GM23338 (cell line): ENCODE measurements around the gene RRP12. TPM values are rescaled to one million over a fixed set of nuclear protein-coding genes. Genes with fewer than 3 reads are reported as not detected.

ENCODE experiments used
- ATAC-seq: fragments of 200-7000 bp; cut with Tn5 transposase; 3 replicates; pipeline ENCODE4 v1.9.1; 2020
- DNase-seq: peaks from one replicate; pipeline ENCODE4 v3.0.0-alpha.2; 2015; ENCODE audit warnings: low spot score
- H2AFZ ChIP-seq: fragments of 200-600 bp; sonication (generic); 2 replicates; pipeline ENCODE4 v1.8.0; 2016; ENCODE audit warnings: antibody characterized with exemption, mild to moderate bottlenecking, moderate library complexity
- H3F3A ChIP-seq: fragments of 200-600 bp; sonication (generic); replicated peaks from 2 replicates; pipeline ENCODE4 v1.8.0; 2017; ENCODE audit warnings: antibody characterized with exemption, mixed run types, low read depth
- H3K27ac ChIP-seq: fragments of 200-600 bp; sonication (generic); 2 replicates; pipeline ENCODE4 v1.6.1; 2016; ENCODE audit warnings: low read depth
- H3K27me3 ChIP-seq: fragments of 200-600 bp; sonication (generic); 2 replicates; pipeline ENCODE4 v1.8.0; 2016; ENCODE audit warnings: mild to moderate bottlenecking, mixed run types, moderate library complexity; ENCODE audit not compliant: insufficient read depth
- H3K36me3 ChIP-seq: fragments of 200-600 bp; sonication (generic); 2 replicates; pipeline ENCODE4 v1.8.0; 2016; ENCODE audit warnings: mild to moderate bottlenecking; ENCODE audit not compliant: insufficient read depth
- H3K4me1 ChIP-seq: fragments of 200-600 bp; sonication (generic); 2 replicates; pipeline ENCODE4 v1.8.0; 2016; ENCODE audit warnings: mild to moderate bottlenecking, moderate library complexity; ENCODE audit not compliant: insufficient read depth
- H3K4me2 ChIP-seq: fragments of 200-600 bp; sonication (generic); 2 replicates; pipeline ENCODE4 v1.7.1; 2017; ENCODE audit warnings: mixed run types
- H3K4me3 ChIP-seq: fragments of 200-600 bp; sonication (generic); 2 replicates; pipeline ENCODE4 v1.6.1; 2016; ENCODE audit warnings: mixed run types
- H3K79me2 ChIP-seq: fragments of 200-600 bp; sonication (generic); replicated peaks from 2 replicates; pipeline ENCODE4 v1.8.0; 2017; ENCODE audit warnings: mild to moderate bottlenecking; ENCODE audit not compliant: insufficient read depth
- H3K9me2 ChIP-seq: fragments of 200-600 bp; sonication (generic); 2 replicates; pipeline ENCODE4 v1.8.0; 2017; ENCODE audit not compliant: insufficient read depth
- H4K20me1 ChIP-seq: fragments of 200-600 bp; sonication (generic); replicated peaks from 2 replicates; pipeline ENCODE4 v1.8.0; 2017; ENCODE audit warnings: mild to moderate bottlenecking; ENCODE audit not compliant: insufficient read depth
- H3K27ac Mint-ChIP-seq: 2 replicates; pipeline ENCODE4 v1.8.0; 2020; ENCODE audit warnings: inconsistent platforms, mild to moderate bottlenecking, moderate library complexity, mixed read lengths
- H3K27me3 Mint-ChIP-seq: 3 replicates; pipeline ENCODE4 v1.8.0; 2022; ENCODE audit warnings: low read depth, mild to moderate bottlenecking, moderate library complexity, mixed read lengths, inconsistent platforms; ENCODE audit not compliant: insufficient read depth, poor library complexity
- H3K36me3 Mint-ChIP-seq: 3 replicates; pipeline ENCODE4 v1.8.0; 2021; ENCODE audit warnings: low read depth, mild to moderate bottlenecking, inconsistent platforms, moderate library complexity, mixed read lengths
- H3K4me1 Mint-ChIP-seq: 3 replicates; pipeline ENCODE4 v1.8.0; 2020; ENCODE audit warnings: mild to moderate bottlenecking, inconsistent platforms, mixed read lengths
- H3K4me3 Mint-ChIP-seq: 3 replicates; pipeline ENCODE4 v1.8.0; 2021; ENCODE audit warnings: moderate library complexity, mild to moderate bottlenecking, inconsistent platforms, mixed read lengths
- H3K9me3 Mint-ChIP-seq: 3 replicates; pipeline ENCODE4 v1.8.0; 2020; ENCODE audit warnings: moderate library complexity, mild to moderate bottlenecking, inconsistent platforms, mixed read lengths
- CREB1 ChIP-seq: fragments of 250-450 bp; sonication (Bioruptor Pico); IDR thresholded peaks from 2 replicates; pipeline ENCODE4 v1.5.0; 2020; ENCODE audit warnings: low read depth, mild to moderate bottlenecking, moderate library complexity
- EZH2 ChIP-seq: fragments of 200-600 bp; sonication (generic); IDR thresholded peaks from one replicate; pipeline ENCODE4 v1.8.0; 2017; ENCODE audit warnings: antibody characterized with exemption, mild to moderate bottlenecking, low read depth; ENCODE audit not compliant: unreplicated experiment
- EZH2phosphoT487 ChIP-seq: fragments of 200-600 bp; sonication (generic); IDR thresholded peaks from one replicate; pipeline ENCODE4 v1.8.1; 2018; ENCODE audit warnings: antibody characterized with exemption; ENCODE audit not compliant: unreplicated experiment
- JUNB ChIP-seq: IDR thresholded peaks from one replicate; pipeline ENCODE4 v1.6.1; 2016; ENCODE audit warnings: antibody characterized with exemption; ENCODE audit not compliant: unreplicated experiment
- NANOG ChIP-seq: IDR thresholded peaks from 2 replicates; pipeline ENCODE4 v1.6.1; 2016; ENCODE audit warnings: antibody characterized with exemption, borderline replicate concordance
- POLR2AphosphoS5 ChIP-seq: IDR thresholded peaks from 2 replicates; pipeline ENCODE4 v1.6.1; 2016; ENCODE audit warnings: antibody characterized with exemption, low read depth
- STAT1 ChIP-seq: IDR thresholded peaks from one replicate; pipeline ENCODE4 v1.6.1; 2016; ENCODE audit warnings: antibody characterized with exemption; ENCODE audit not compliant: unreplicated experiment
- ZNF114 ChIP-seq: fragments of 250-450 bp; sonication (Bioruptor Pico); IDR thresholded peaks from 2 replicates; pipeline ENCODE4 v1.5.0; 2020; ENCODE audit warnings: mild to moderate bottlenecking, moderate library complexity
- ZNF331 ChIP-seq: fragments of 250-450 bp; sonication (Bioruptor Pico); IDR thresholded peaks from 2 replicates; pipeline ENCODE4 v1.5.0; 2020; ENCODE audit warnings: low read depth, mild to moderate bottlenecking, moderate library complexity
- polyA plus RNA-seq: library from polyadenylated mRNA; unstranded; fragments of >200 nt; fragmentation: Nextera tagmentation; extraction: Ambion mirVana; gene quantifications from 2 replicates; pipeline ENCODE4 v1.2.1, GENCODE V29; 2016
- total RNA-seq: library from RNA; depleted of rRNA; stranded (reverse); fragments of >200 nt; shearing (Covaris generic); gene quantifications from 2 replicates; pipeline ENCODE4 v1.2.3, GENCODE V29; 2014
- TF ChIP-seq, protein P1 (sequence below): fragments of 250-450 bp; sonication (Bioruptor Pico); IDR thresholded peaks from 2 replicates; pipeline ENCODE4 v1.5.0; 2020; ENCODE audit warnings: mild to moderate bottlenecking, moderate library complexity
- TF ChIP-seq, protein P2 (sequence below): IDR thresholded peaks from one replicate; pipeline ENCODE4 v1.6.1; 2018; ENCODE audit warnings: antibody characterized with exemption; ENCODE audit not compliant: unreplicated experiment
- TF ChIP-seq, protein P3 (sequence below): IDR thresholded peaks from 2 replicates; pipeline ENCODE4 v1.6.1; 2016; ENCODE audit warnings: antibody characterized with exemption
- TF ChIP-seq, protein P4 (sequence below), 2 experiments: fragments of 200-600 bp in 1 of 2; sonication (generic) in 1 of 2; conservative IDR thresholded peaks; 2 replicates each; pipeline versions ENCODE4 v1.5.1 to v1.6.1; 2016 to 2017; ENCODE audit warnings: antibody characterized with exemption in 2 of 2, low read depth in 2 of 2, mild to moderate bottlenecking in 2 of 2, moderate library complexity in 1 of 2

RRP12 gene
- total and polyA plus RNA-seq, 2 experiments from 2014 or later, result 53.4 to 62.6 TPM

DNA sequence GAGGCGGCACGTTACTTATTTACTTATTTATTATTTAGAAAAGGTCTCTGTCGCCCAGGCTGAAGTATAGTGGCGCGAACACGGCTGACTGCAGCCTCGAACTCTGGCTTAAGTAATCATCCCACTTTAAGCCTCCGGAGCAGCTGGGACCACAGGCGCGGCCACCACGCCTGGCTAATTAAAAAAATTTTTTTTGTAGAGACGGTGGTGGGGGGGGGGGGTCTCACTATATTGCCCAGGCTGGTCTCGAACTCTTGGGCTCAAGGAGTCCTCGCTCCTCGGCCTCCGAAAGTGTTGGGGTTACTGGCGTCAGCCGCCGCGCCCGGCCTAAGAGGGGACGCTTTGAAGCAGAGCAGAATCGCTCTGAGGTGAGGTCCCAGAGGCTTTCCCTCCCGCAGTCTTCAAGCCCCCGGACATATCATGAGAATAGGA lies 65.9 kb downstream of the RRP12 start:
- Mint-ChIP-seq H3K4me3 (peak overlapping the region; percentile 63), H3K36me3 (peaks cover 26% of the 10 kb centered on the region), H3K27me3 (peaks cover 23% of the 10 kb centered on the region), H3K27ac (no peak overlapping the region), H3K4me1 (peaks cover 48% of the 10 kb centered on the region), H3K9me3 (no peaks in the 10 kb centered on the region)
- Histone ChIP-seq H3K27me3 (no peaks in the 10 kb centered on the region), H3K9me2 (no peaks in the 10 kb centered on the region), H3K79me2 (peaks cover 37% of the 10 kb centered on the region), H3K36me3 (no peaks in the 10 kb centered on the region), H3F3A (peaks cover 19% of the 10 kb centered on the region), H3K4me3 (peak overlapping the region; percentile 82), H3K4me2 (peak overlapping the region; percentile 77), H3K27ac (peak overlapping the region; percentile 98), H2AFZ (no peak overlapping the region), H4K20me1 (peaks cover 20% of the 10 kb centered on the region), H3K4me1 (peaks cover 53% of the 10 kb centered on the region)
- TF ChIP-seq, protein P1, sequence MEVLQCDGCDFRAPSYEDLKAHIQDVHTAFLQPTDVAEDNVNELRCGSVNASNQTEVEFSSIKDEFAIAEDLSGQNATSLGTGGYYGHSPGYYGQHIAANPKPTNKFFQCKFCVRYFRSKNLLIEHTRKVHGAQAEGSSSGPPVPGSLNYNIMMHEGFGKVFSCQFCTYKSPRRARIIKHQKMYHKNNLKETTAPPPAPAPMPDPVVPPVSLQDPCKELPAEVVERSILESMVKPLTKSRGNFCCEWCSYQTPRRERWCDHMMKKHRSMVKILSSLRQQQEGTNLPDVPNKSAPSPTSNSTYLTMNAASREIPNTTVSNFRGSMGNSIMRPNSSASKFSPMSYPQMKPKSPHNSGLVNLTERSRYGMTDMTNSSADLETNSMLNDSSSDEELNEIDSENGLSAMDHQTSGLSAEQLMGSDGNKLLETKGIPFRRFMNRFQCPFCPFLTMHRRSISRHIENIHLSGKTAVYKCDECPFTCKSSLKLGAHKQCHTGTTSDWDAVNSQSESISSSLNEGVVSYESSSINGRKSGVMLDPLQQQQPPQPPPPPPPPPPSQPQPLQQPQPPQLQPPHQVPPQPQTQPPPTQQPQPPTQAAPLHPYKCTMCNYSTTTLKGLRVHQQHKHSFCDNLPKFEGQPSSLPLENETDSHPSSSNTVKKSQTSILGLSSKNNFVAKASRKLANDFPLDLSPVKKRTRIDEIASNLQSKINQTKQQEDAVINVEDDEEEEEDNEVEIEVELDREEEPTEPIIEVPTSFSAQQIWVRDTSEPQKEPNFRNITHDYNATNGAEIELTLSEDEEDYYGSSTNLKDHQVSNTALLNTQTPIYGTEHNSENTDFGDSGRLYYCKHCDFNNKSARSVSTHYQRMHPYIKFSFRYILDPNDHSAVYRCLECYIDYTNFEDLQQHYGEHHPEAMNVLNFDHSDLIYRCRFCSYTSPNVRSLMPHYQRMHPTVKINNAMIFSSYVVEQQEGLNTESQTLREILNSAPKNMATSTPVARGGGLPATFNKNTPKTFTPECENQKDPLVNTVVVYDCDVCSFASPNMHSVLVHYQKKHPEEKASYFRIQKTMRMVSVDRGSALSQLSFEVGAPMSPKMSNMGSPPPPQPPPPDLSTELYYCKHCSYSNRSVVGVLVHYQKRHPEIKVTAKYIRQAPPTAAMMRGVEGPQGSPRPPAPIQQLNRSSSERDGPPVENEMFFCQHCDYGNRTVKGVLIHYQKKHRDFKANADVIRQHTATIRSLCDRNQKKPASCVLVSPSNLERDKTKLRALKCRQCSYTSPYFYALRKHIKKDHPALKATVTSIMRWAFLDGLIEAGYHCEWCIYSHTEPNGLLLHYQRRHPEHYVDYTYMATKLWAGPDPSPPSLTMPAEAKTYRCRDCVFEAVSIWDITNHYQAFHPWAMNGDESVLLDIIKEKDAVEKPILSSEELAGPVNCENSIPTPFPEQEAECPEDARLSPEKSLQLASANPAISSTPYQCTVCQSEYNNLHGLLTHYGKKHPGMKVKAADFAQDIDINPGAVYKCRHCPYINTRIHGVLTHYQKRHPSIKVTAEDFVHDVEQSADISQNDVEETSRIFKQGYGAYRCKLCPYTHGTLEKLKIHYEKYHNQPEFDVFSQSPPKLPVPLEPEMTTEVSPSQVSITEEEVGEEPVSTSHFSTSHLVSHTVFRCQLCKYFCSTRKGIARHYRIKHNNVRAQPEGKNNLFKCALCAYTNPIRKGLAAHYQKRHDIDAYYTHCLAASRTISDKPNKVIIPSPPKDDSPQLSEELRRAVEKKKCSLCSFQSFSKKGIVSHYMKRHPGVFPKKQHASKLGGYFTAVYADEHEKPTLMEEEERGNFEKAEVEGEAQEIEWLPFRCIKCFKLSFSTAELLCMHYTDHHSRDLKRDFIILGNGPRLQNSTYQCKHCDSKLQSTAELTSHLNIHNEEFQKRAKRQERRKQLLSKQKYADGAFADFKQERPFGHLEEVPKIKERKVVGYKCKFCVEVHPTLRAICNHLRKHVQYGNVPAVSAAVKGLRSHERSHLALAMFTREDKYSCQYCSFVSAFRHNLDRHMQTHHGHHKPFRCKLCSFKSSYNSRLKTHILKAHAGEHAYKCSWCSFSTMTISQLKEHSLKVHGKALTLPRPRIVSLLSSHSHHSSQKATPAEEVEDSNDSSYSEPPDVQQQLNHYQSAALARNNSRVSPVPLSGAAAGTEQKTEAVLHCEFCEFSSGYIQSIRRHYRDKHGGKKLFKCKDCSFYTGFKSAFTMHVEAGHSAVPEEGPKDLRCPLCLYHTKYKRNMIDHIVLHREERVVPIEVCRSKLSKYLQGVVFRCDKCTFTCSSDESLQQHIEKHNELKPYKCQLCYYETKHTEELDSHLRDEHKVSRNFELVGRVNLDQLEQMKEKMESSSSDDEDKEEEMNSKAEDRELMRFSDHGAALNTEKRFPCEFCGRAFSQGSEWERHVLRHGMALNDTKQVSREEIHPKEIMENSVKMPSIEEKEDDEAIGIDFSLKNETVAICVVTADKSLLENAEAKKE (CRISPR knock-in tag), result no peak
- no peak for TF ChIP-seq STAT1
- TF ChIP-seq NANOG, result no peak
- TF ChIP-seq EZH2phosphoT487, result no peak
- no peak for TF ChIP-seq EZH2
- no peak for TF ChIP-seq CREB1 (CRISPR knock-in tag)
- TF ChIP-seq, protein P2, sequence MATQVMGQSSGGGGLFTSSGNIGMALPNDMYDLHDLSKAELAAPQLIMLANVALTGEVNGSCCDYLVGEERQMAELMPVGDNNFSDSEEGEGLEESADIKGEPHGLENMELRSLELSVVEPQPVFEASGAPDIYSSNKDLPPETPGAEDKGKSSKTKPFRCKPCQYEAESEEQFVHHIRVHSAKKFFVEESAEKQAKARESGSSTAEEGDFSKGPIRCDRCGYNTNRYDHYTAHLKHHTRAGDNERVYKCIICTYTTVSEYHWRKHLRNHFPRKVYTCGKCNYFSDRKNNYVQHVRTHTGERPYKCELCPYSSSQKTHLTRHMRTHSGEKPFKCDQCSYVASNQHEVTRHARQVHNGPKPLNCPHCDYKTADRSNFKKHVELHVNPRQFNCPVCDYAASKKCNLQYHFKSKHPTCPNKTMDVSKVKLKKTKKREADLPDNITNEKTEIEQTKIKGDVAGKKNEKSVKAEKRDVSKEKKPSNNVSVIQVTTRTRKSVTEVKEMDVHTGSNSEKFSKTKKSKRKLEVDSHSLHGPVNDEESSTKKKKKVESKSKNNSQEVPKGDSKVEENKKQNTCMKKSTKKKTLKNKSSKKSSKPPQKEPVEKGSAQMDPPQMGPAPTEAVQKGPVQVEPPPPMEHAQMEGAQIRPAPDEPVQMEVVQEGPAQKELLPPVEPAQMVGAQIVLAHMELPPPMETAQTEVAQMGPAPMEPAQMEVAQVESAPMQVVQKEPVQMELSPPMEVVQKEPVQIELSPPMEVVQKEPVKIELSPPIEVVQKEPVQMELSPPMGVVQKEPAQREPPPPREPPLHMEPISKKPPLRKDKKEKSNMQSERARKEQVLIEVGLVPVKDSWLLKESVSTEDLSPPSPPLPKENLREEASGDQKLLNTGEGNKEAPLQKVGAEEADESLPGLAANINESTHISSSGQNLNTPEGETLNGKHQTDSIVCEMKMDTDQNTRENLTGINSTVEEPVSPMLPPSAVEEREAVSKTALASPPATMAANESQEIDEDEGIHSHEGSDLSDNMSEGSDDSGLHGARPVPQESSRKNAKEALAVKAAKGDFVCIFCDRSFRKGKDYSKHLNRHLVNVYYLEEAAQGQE, result no peak
- no peak for TF ChIP-seq JUNB
- no peak for TF ChIP-seq ZNF114
- TF ChIP-seq, protein P3, sequence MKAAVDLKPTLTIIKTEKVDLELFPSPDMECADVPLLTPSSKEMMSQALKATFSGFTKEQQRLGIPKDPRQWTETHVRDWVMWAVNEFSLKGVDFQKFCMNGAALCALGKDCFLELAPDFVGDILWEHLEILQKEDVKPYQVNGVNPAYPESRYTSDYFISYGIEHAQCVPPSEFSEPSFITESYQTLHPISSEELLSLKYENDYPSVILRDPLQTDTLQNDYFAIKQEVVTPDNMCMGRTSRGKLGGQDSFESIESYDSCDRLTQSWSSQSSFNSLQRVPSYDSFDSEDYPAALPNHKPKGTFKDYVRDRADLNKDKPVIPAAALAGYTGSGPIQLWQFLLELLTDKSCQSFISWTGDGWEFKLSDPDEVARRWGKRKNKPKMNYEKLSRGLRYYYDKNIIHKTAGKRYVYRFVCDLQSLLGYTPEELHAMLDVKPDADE, result no peak
- no peak for TF ChIP-seq ZNF331 (CRISPR knock-in tag)
- no peak for TF ChIP-seq POLR2AphosphoS5
- TF ChIP-seq, protein P4, sequence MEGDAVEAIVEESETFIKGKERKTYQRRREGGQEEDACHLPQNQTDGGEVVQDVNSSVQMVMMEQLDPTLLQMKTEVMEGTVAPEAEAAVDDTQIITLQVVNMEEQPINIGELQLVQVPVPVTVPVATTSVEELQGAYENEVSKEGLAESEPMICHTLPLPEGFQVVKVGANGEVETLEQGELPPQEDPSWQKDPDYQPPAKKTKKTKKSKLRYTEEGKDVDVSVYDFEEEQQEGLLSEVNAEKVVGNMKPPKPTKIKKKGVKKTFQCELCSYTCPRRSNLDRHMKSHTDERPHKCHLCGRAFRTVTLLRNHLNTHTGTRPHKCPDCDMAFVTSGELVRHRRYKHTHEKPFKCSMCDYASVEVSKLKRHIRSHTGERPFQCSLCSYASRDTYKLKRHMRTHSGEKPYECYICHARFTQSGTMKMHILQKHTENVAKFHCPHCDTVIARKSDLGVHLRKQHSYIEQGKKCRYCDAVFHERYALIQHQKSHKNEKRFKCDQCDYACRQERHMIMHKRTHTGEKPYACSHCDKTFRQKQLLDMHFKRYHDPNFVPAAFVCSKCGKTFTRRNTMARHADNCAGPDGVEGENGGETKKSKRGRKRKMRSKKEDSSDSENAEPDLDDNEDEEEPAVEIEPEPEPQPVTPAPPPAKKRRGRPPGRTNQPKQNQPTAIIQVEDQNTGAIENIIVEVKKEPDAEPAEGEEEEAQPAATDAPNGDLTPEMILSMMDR (conservative IDR thresholded peaks at IDR 0.05; ENCODE audit: low read depth in 2 of 2), result no peak
- ATAC-seq (peak; percentile 1; the same call in 1 of the 3 replicates), DNase-seq (peak; percentile 71)
